ENCODE measurements around the gene ZNF433. TPM values are rescaled to one million over a fixed set of nuclear protein-coding genes. Genes with fewer than 3 reads are reported as not detected.
"Not testable (repeated sequence)": the region's sequence is repeated elsewhere in the genome, so short reads cannot be mapped to it uniquely, and the experiment has no call there.

Gene ZNF433
- not detected for total RNA-seq

DNA sequence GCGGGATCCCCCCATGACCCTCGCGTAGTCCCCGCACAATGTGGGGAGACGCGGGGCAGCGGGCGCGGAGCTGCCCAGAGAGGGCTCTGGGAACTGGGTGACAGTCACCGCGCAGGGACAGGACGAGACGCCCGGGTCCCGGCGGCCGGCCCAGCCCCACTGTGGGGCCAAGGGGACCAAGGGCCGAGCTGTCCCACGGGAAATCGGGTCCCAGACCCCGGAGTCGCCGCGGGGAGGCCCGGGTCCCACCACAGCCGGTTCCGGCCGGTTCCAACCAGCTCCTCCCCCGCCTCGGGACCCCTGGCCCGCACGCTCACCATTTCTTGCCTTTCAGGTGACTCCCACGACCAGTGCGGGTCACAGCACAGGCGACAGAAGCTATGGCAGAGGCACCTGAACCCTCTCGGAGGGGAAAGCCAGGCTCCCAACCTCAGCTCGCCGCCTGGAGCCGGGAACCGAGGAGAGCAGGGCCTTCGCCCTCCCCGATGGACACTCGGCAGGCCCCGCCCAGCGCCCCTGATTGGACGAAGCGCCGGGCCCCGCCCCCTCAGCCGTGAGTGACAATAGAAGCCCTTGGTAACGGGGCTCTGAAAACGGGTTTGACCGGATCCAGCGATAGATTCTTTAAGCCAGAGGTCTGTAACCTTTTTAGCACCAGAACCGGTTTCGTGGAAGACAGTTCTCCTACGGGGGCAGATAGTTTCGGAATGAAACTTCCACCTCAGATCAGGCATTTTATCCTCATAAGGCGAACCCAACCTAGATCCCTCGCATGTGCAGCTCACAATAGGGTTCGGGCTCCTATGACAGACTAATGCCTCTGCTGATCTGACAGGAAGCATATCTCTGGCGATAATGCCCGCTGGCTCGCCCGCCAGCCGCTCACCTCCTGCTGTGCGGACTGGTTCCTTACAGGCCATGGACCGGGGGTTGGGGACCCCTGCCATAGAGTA, at the start of gene ZNF433:
Gene ZNF433 (minus strand): TSS at position 460 of the 953 bp plus-strand sequence. CDS start 140 bp downstream, at position 320.
- Histone ChIP-seq H3K27me3 (no peaks in the 10 kb centered on the region), H3K4me1 (peaks cover 0 to 5% of the 10 kb centered on the region in 2 donors), H3K36me3 (no peaks in the 10 kb centered on the region), H3K27ac (peak within 1 kb of the TSS; percentile 74 to 84), H3K9me3 (no peaks in the 10 kb centered on the region), H3K4me3 (peak within 1 kb of the TSS; percentile 68 to 74)
- intact Hi-C loops (cut with DNase I) = loop anchor here (1.0 to 10.0 kb wide), 5 partner anchors 18 to 459 kb away; partner anchors contain the start of gene ZNF700
- TF ChIP-seq, protein P1, sequence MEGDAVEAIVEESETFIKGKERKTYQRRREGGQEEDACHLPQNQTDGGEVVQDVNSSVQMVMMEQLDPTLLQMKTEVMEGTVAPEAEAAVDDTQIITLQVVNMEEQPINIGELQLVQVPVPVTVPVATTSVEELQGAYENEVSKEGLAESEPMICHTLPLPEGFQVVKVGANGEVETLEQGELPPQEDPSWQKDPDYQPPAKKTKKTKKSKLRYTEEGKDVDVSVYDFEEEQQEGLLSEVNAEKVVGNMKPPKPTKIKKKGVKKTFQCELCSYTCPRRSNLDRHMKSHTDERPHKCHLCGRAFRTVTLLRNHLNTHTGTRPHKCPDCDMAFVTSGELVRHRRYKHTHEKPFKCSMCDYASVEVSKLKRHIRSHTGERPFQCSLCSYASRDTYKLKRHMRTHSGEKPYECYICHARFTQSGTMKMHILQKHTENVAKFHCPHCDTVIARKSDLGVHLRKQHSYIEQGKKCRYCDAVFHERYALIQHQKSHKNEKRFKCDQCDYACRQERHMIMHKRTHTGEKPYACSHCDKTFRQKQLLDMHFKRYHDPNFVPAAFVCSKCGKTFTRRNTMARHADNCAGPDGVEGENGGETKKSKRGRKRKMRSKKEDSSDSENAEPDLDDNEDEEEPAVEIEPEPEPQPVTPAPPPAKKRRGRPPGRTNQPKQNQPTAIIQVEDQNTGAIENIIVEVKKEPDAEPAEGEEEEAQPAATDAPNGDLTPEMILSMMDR (IDR thresholded peaks at IDR 0.05) = no peak
- peak; percentile 75 to 97 for DNase-seq (ENCODE audit: low spot score in 2 of 2)

DNA sequence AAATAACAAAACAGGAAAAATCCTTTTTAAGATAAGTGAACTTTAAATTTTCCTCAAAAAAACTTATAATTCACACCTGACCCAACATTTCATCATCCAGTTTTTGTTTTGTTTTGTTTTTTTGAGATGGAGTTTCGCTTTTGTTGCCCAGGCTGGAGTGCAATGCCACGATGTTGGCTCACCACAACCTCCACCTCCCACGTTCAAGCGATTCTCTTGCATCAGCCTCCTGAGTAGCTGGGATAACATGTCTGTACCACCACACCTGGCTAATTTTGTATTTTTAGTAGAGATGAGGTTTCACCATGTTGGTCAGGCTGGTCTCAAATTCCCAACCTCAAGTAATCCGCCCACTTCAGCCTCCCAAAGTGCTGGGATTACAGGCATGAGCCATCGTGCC, 47.9 kb upstream of the ZNF433 start:
- not testable (repeated sequence) for H3K27ac ChIP-seq, H3K27me3 ChIP-seq
- H3K9me3 ChIP-seq = peaks cover 31 to 77% of the 10 kb centered on the region in 2 donors

DNA sequence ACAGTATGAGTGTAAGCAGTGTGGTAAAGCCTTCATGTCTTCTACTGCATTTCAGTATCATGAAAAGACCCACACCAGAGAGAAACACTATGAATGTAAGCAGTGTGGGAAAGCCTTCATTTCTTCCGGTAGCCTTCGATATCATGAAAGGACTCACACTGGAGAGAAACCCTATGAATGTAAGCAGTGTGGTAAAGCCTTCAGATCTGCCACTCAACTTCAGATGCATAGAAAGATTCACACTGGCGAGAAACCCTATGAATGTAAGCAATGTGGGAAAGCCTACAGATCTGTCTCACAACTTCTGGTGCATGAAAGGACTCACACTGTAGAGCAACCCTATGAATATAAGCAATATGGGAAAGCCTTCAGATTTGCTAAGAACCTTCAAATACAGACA, 41.9 kb upstream of the ZNF433 start:
- no peak overlapping the region for H3K27ac ChIP-seq
- no peaks in the 10 kb centered on the region for H3K27me3 ChIP-seq
- H3K4me3 ChIP-seq = no peak overlapping the region
- peaks cover 73 to 85% of the 10 kb centered on the region in 2 donors for H3K36me3 ChIP-seq
- no peak for DNase-seq (ENCODE audit: low spot score in 2 of 2)
- no peaks in the 10 kb centered on the region for H3K4me1 ChIP-seq
- TF ChIP-seq, protein P1 (IDR thresholded peaks at IDR 0.05) = no peak
- H3K9me3 ChIP-seq = peaks cover 91 to 100% of the 10 kb centered on the region in 2 donors
- intact Hi-C loops (cut with DNase I) = no loop called here

More for the DNA sequence above, 47.9 kb upstream of the ZNF433 start:
- H3K4me3 ChIP-seq; DNase-seq (ENCODE audit: low spot score in 2 of 2); intact Hi-C loops (cut with DNase I); H3K4me1 ChIP-seq: not testable (repeated sequence)
- H3K36me3 ChIP-seq = peaks cover 23 to 50% of the 10 kb centered on the region in 2 donors

DNA sequence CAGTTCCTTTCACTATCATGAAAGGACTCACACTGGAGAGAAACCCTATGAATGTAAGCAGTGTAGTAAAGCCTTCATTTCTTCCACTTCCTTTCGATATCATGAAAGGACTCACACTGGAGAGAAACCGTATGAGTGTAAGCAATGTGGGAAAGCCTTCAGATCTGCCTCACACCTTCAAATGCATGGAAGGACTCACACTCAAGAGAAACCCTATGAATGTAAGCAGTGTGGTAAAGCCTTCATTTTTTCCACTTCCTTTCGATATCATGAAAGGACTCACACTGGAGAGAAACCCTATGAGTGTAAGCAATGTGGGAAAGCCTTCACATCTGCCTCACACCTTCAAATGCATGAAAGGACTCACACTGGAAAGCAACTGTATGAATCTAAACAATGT, 40.9 kb upstream of the ZNF433 start:
- H3K4me1 ChIP-seq; H3K27ac ChIP-seq; H3K27me3 ChIP-seq; DNase-seq (ENCODE audit: low spot score in 2 of 2); intact Hi-C loops (cut with DNase I): not testable (repeated sequence)
- Histone ChIP-seq H3K9me3 (peaks cover 97 to 100% of the 10 kb centered on the region in 2 donors), H3K4me3 (peak overlapping the region in 1 of 2 donors; percentile 23), H3K36me3 (peaks cover 76 to 91% of the 10 kb centered on the region in 2 donors)

DNA sequence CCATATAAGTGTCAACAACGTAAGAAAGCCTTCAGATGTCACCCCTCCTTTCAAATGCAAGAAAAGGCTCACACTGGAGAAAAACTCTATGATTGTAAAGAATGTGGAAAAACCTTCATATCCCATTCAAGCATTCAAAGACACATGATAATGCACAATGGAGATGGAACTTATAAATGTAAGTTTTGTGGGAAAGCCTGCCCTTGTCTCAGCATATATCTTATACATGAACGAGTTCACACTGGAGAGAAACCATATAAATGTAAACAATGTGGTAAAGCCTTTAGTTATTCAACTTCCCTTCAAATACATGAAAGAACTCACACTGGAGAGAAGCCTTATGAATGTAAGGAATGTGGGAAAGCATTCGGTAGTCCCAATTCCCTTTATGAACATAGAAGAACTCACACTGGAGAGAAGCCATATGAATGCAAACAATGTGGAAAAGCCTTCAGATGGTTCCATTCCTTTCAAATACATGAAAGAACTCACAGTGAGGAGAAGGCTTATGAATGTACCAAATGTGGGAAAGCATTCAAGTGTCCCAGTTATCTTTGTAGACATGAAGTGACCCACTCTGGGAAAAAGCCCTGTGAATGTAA, 40.2 kb upstream of the ZNF433 start:
- TF ChIP-seq, protein P1 (IDR thresholded peaks at IDR 0.05) = no peak

DNA sequence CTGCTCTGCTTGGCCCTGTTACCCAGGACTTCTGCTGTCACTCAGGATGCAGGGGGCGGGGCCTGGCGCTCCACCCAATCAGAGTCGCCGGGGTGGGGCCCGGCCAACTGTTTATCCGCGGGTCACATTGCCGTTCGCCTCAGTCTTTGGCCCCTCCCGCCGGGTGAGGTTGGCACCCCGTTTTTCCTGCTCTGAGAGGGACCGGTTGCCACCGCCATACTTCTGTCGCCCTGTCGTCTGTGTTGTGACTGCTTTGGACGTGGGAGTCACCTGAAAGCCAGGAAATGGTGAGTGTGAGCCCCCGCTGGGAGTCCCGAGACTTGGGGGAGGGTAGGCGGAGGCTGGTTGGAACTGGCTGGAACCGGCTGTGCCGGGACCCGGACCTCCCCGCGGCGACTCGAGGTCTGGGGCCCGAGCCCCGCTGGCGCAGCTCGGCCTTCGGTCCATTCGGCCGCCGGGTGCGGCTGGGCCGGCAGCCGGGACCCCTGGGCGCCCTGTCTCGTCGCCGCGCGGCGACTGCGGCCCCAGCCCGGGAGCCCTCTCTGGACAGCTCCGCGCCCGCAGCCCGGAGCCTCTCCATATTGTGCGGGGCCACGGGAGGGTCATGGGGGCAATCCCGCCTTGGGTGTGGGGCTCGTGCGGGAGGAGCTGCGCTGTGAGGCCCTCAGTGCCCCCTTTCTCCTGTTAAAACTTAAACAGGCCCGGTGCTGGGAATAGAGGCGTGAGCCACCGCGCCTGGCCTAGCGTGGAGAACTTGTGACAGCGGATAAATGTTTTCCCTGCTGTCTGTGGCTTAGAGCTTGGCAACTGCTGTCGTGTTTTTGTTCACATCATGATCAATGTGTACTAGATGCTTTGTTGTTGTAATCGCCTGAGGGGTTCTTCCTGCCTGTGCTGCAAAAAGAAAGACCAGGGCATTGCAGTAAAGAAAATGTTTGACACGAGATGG, 29.4 kb upstream of the ZNF433 start, which contains the start of gene ZNF844:
Gene ZNF844 (plus strand): TSS at position 142 of the 949 bp plus-strand sequence. CDS start 143 bp downstream, at position 285.
- H3K36me3 ChIP-seq = peaks cover 0 to 18% of the 10 kb centered on the region in 2 donors
- no peaks in the 10 kb centered on the region for H3K27me3 ChIP-seq
- peak; percentile 95 to 98 for DNase-seq (ENCODE audit: low spot score in 2 of 2)
- intact Hi-C loops (cut with DNase I) = loop anchor here (1.0 to 10.0 kb wide), 6 partner anchors 13 to 300 kb away; partner anchors contain the start of genes ZNF20, ZNF44, ZNF442 and ZNF491
- H3K27ac ChIP-seq = peak within 1 kb of the TSS; percentile 87 to 93
- H3K4me1 ChIP-seq = peaks cover 3 to 7% of the 10 kb centered on the region in 2 donors
- TF ChIP-seq, protein P1 (IDR thresholded peaks at IDR 0.05) = no peak
- peak within 1 kb of the TSS; percentile 84 to 85 for H3K4me3 ChIP-seq
- H3K9me3 ChIP-seq = peaks cover 28 to 43% of the 10 kb centered on the region in 2 donors

More for the DNA sequence above, 40.2 kb upstream of the ZNF433 start:
- Histone ChIP-seq H3K27ac (no peak overlapping the region), H3K4me3 (peak overlapping the region in 1 of 2 donors; percentile 23), H3K9me3 (peaks cover 97 to 100% of the 10 kb centered on the region in 2 donors), H3K27me3 (no peaks in the 10 kb centered on the region), H3K36me3 (peaks cover 76 to 93% of the 10 kb centered on the region in 2 donors), H3K4me1 (no peaks in the 10 kb centered on the region)
- DNase-seq (ENCODE audit: low spot score in 2 of 2) = no peak
- intact Hi-C loops (cut with DNase I) = no loop called here
